CD14-positive monocyte (primary cell): Measurements from ENCODE around the gene SGSH. TPM values are rescaled to one million over a fixed set of nuclear protein-coding genes. Genes with fewer than 3 reads are reported as not detected.

Source experiments
- DNase-seq, 3 donors: peaks; one replicate each; pipeline ENCODE4 v3.0.0-alpha.2; 2011 to 2022
- H2AFZ ChIP-seq: 2 replicates; pipeline ENCODE4 v1.6.0; 2012; ENCODE audit warnings: mild to moderate bottlenecking, low read depth, low read length, inconsistent platforms; ENCODE audit not compliant: insufficient read depth, poor library complexity, severe bottlenecking
- H3K27ac ChIP-seq, 2 donors: 1 replicate in 1 of 2; 2 replicates in 1 of 2; pipeline ENCODE4 v1.5.1; 2012 to 2013; ENCODE audit warnings: low read length in 2 of 2, control low read depth in 1 of 2, inconsistent platforms in 1 of 2, low read depth in 1 of 2, mild to moderate bottlenecking in 1 of 2
- H3K27me3 ChIP-seq, 2 donors: one replicate each; pipeline versions ENCODE4 v1.6.0 to v1.6.1; 2011 to 2013; ENCODE audit warnings: low read length in 2 of 2; ENCODE audit not compliant: control insufficient read depth in 2 of 2, insufficient read depth in 2 of 2
- H3K36me3 ChIP-seq, 2 donors: replicated peaks in 1 of 2; 1 replicate in 1 of 2; 2 replicates in 1 of 2; pipeline versions ENCODE4 v1.5.1 to v1.6.1; 2012 to 2013; ENCODE audit warnings: low read length in 2 of 2, control low read depth in 1 of 2, inconsistent platforms in 1 of 2, mild to moderate bottlenecking in 1 of 2; ENCODE audit not compliant: insufficient read depth in 2 of 2, control insufficient read depth in 1 of 2
- H3K4me1 ChIP-seq, 2 donors: 1 replicate in 1 of 2; 2 replicates in 1 of 2; pipeline versions ENCODE4 v1.5.1 to v1.6.1; 2012 to 2013; ENCODE audit warnings: low read length in 2 of 2, control low read depth in 1 of 2, inconsistent platforms in 1 of 2, mild to moderate bottlenecking in 1 of 2, moderate library complexity in 1 of 2; ENCODE audit not compliant: insufficient read depth in 2 of 2, control insufficient read depth in 1 of 2
- H3K4me2 ChIP-seq: replicated peaks from 2 replicates; pipeline ENCODE3; 2012; ENCODE audit warnings: low read length, moderate library complexity, mild to moderate bottlenecking; ENCODE audit not compliant: poor library complexity, severe bottlenecking; ENCODE audit errors: extremely low read depth
- H3K4me3 ChIP-seq, 3 experiments: fragments of 200-600 bp in 1 of 3; sonication (generic) in 1 of 3; replicated peaks in 1 of 3; 1 replicate in 2 of 3; 2 replicates in 1 of 3; pipeline ENCODE4 v1.5.1; 2011 to 2013; ENCODE audit warnings: low read length in 3 of 3, mild to moderate bottlenecking in 3 of 3, control low read depth in 2 of 3, low read depth in 2 of 3, inconsistent platforms in 1 of 3, moderate library complexity in 1 of 3
- H3K79me2 ChIP-seq: 2 replicates; pipeline ENCODE4 v1.6.0; 2012; ENCODE audit warnings: mild to moderate bottlenecking, control low read depth, inconsistent platforms, low read length, moderate library complexity; ENCODE audit not compliant: insufficient read depth
- H3K9ac ChIP-seq: 2 replicates; pipeline ENCODE4 v1.6.0; 2017; ENCODE audit warnings: low read length, mild to moderate bottlenecking; ENCODE audit not compliant: insufficient read depth, poor library complexity, severe bottlenecking
- H3K9me3 ChIP-seq, 2 donors: replicated peaks in 1 of 2; 1 replicate in 1 of 2; 2 replicates in 1 of 2; pipeline versions ENCODE4 v1.5.1 to v1.6.1; 2012 to 2013; ENCODE audit warnings: low read length in 2 of 2, control low read depth in 1 of 2; ENCODE audit not compliant: control insufficient read depth in 1 of 2, insufficient read depth in 1 of 2
- H4K20me1 ChIP-seq: 2 replicates; pipeline ENCODE4 v1.6.0; 2012; ENCODE audit warnings: mild to moderate bottlenecking, low read length, control low read depth, moderate library complexity; ENCODE audit not compliant: insufficient read depth
- H3K27ac Mint-ChIP-seq, 7 donors: one replicate each; pipeline ENCODE4 v1.8.0; 2020; ENCODE audit warnings: mild to moderate bottlenecking in 7 of 7, mixed read lengths in 7 of 7, moderate library complexity in 6 of 7, inconsistent platforms in 2 of 7
- H3K27me3 Mint-ChIP-seq, 3 donors: one replicate each; pipeline ENCODE4 v1.8.0; 2021 to 2022; ENCODE audit warnings: low read depth in 3 of 3, mild to moderate bottlenecking in 3 of 3, mixed read lengths in 3 of 3, moderate library complexity in 3 of 3, inconsistent platforms in 1 of 3
- H3K36me3 Mint-ChIP-seq, 2 donors: one replicate each; pipeline ENCODE4 v1.8.0; 2020; ENCODE audit warnings: mixed read lengths in 2 of 2, inconsistent platforms in 1 of 2, mild to moderate bottlenecking in 1 of 2
- H3K4me1 Mint-ChIP-seq: one replicate; pipeline ENCODE4 v1.8.0; 2020; ENCODE audit warnings: mild to moderate bottlenecking, mixed read lengths
- H3K4me3 Mint-ChIP-seq, 2 donors: one replicate each; pipeline ENCODE4 v1.8.0; 2020; ENCODE audit warnings: mild to moderate bottlenecking in 2 of 2, mixed read lengths in 2 of 2, moderate library complexity in 1 of 2
- H3K9me3 Mint-ChIP-seq, 7 donors: one replicate each; pipeline ENCODE4 v1.8.0; 2020 to 2022; ENCODE audit warnings: mixed read lengths in 7 of 7, mild to moderate bottlenecking in 6 of 7, moderate library complexity in 6 of 7, inconsistent platforms in 2 of 7
- WGBS: methylation state at CpG from one replicate; pipeline ENCODE4 v1.1.5; 2013; ENCODE audit warnings: missing lambda C conversion rate; ENCODE audit not compliant: insufficient coverage; 5-methylcytosine and 5-hydroxymethylcytosine counted together
- intact Hi-C, 2 donors: fragments of 100-400 bp; cut with micrococcal nuclease; formaldehyde crosslinking; loops; one replicate each; pipeline versions ENCODE4 v1.15.0 to v1.15.1; 2023
- polyA plus RNA-seq, 3 donors: library from polyadenylated mRNA; depleted of rRNA in 1 of 3; unstranded in 2 of 3; stranded (reverse) in 1 of 3; fragments of 300-500 nt in 2 of 3; fragments of >200 nt in 1 of 3; fragmentation: Illumina TruSeq in 2 of 3; gene quantifications; 1 replicate in 2 of 3; 2 replicates in 1 of 3; pipeline ENCODE4 v1.2.3, GENCODE V29; 2012 to 2021
- TF ChIP-seq, protein P1 (sequence below): fragments of 200-600 bp; IDR thresholded peaks from one replicate; pipeline ENCODE4 v1.8.0; 2022; ENCODE audit warnings: antibody characterized with exemption, mild to moderate bottlenecking

The SGSH gene
- polyA plus RNA-seq, 3 donors, result 21.1 to 193 (median 31.3) TPM

DNA sequence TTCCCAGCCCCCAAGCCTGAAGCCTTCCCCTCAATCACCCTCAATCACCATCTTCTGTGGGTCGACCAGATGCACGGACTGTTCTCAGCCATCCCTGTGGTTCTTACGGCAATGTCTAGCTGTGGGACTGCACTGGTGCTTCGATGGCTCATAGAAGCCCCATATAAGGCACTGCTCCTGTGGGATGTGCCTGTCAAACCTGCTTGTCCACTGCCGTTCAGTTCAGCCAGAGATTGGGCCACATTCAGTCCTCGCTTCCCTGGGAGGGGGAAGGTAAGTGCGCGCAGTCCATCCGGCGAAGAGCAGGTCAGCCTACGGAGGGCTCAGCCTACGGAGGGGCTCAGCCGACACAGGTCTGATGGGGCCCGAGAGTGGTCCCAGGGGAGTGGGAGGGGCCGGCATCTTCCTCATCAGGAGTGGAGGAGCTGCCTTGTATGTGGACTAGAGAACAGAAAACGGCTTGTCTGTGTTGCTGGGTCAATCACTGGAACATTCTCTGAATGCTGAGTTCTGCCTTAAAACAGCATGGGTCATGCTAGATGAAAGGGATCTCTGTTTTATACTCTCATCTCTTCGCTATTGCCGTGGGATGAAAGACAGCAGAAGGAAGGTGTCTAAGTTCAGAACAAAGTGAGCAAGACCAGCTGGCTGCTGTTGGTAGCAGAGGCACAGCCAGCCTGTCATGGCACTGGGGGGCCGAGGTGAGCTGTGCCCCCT lies 50.2 kb downstream of the SGSH start, which contains the start of gene CARD14:
TSS of gene CARD14 (plus strand) at position 247 of the 717 bp plus-strand sequence. CDS start 11,409 bp downstream, outside the sequence.
- H4K20me1 ChIP-seq, result no peaks in the 10 kb centered on the region
- Mint-ChIP-seq H3K27ac (peak within 1 kb of the TSS in 2 of 7 donors; percentile 16 to 36), H3K9me3 (peaks cover 0 to 5% (median 0%) of the 10 kb centered on the region in 7 donors), H3K36me3 (no peaks in the 10 kb centered on the region), H3K27me3 (peaks cover 2 to 11% (median 5%) of the 10 kb centered on the region in 3 donors), H3K4me1 (peaks cover 2% of the 10 kb centered on the region), H3K4me3 (no peak within 1 kb of the TSS)
- H3K9me3 ChIP-seq, result no peaks in the 10 kb centered on the region
- no peaks in the 10 kb centered on the region for H3K4me1 ChIP-seq
- intact Hi-C loops, result no loop called here
- no peak within 1 kb of the TSS for H3K9ac ChIP-seq
- H3K4me3 ChIP-seq, result no peak within 1 kb of the TSS
- H3K79me2 ChIP-seq, result no peaks in the 10 kb centered on the region
- no peaks in the 10 kb centered on the region for H3K36me3 ChIP-seq
- 88% methylated on average over 15 of the region's 19 CpGs for WGBS
- TF ChIP-seq, protein P1, sequence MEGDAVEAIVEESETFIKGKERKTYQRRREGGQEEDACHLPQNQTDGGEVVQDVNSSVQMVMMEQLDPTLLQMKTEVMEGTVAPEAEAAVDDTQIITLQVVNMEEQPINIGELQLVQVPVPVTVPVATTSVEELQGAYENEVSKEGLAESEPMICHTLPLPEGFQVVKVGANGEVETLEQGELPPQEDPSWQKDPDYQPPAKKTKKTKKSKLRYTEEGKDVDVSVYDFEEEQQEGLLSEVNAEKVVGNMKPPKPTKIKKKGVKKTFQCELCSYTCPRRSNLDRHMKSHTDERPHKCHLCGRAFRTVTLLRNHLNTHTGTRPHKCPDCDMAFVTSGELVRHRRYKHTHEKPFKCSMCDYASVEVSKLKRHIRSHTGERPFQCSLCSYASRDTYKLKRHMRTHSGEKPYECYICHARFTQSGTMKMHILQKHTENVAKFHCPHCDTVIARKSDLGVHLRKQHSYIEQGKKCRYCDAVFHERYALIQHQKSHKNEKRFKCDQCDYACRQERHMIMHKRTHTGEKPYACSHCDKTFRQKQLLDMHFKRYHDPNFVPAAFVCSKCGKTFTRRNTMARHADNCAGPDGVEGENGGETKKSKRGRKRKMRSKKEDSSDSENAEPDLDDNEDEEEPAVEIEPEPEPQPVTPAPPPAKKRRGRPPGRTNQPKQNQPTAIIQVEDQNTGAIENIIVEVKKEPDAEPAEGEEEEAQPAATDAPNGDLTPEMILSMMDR, result no peak
- no peaks in the 10 kb centered on the region for H3K27me3 ChIP-seq
- no peak within 1 kb of the TSS for H3K4me2 ChIP-seq
- no peak within 1 kb of the TSS for H3K27ac ChIP-seq
- DNase-seq, result no peak
- H2AFZ ChIP-seq, result no peak within 1 kb of the TSS

DNA sequence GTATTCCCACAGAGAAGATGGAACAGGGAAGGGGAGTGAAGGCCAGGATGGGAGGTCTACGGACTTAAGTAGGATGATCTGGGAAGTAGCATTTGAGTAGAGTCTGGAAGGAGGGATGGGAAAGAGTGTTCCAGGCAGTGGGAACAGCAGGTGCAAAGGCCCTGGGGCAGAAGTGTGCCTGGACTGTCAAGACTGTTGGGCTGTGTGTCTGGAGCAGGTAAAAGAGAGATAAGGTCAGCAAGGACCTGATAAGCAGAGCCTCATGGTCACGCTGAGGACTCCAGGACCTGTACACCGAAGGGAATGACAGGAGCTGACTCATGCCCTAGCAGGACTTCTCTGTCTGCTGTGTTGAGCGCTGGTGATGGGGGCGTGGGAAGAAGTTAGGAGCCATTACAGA lies 51.0 kb downstream of the SGSH start:
- H3K4me3 ChIP-seq, result no peak overlapping the region
- Mint-ChIP-seq H3K27ac (peak overlapping the region in 2 of 7 donors; percentile 16 to 36), H3K36me3 (no peaks in the 10 kb centered on the region), H3K27me3 (peaks cover under 1 to 9% (median 5%) of the 10 kb centered on the region in 3 donors), H3K4me1 (peaks cover 2% of the 10 kb centered on the region), H3K4me3 (no peak overlapping the region), H3K9me3 (peaks cover 0 to 5% (median 0%) of the 10 kb centered on the region in 7 donors)
- no peaks in the 10 kb centered on the region for H3K9me3 ChIP-seq
- H3K4me2 ChIP-seq, result no peak overlapping the region
- H4K20me1 ChIP-seq, result no peaks in the 10 kb centered on the region
- TF ChIP-seq, protein P1, result no peak
- H3K9ac ChIP-seq, result no peak overlapping the region
- 96% methylated on average over 3 of the region's 5 CpGs for WGBS
- H3K27ac ChIP-seq, result no peak overlapping the region
- DNase-seq, result no peak
- intact Hi-C loops, result no loop called here
- H3K4me1 ChIP-seq, result no peaks in the 10 kb centered on the region
- no peak overlapping the region for H2AFZ ChIP-seq
- no peaks in the 10 kb centered on the region for H3K79me2 ChIP-seq
- no peaks in the 10 kb centered on the region for H3K27me3 ChIP-seq
- no peaks in the 10 kb centered on the region for H3K36me3 ChIP-seq
